Measurements from ENCODE around the gene NLRP9. TPM values are rescaled to one million over a fixed set of nuclear protein-coding genes. Genes with fewer than 3 reads are reported as not detected.

The NLRP9 gene
- total RNA-seq, 3 donors from 2014 or later (not counting 1 experiment from before 2014, with no cell fraction given): not detected

GRCh38 chr19:55684946-55685681, 53.1 kb downstream of the NLRP9 start:
- WGBS (ENCODE audit: insufficient coverage): 97% methylated on average over 60 of the region's 60 CpGs
- Histone ChIP-seq H3K36me3 (ENCODE audit: control insufficient read depth, insufficient read depth, low read length) (peaks cover 51% of the 10 kb centered on the region), H3K9me3 (ENCODE audit: control insufficient read depth, insufficient read depth, low read length) (no peaks in the 10 kb centered on the region), H3K27ac (ENCODE audit: low read length) (no peak overlapping the region), H3K4me3 (ENCODE audit: low read length) (no peak overlapping the region), H3K27me3 (ENCODE audit: control insufficient read depth, insufficient read depth, low read length) (no peaks in the 10 kb centered on the region), H3K4me1 (ENCODE audit: control insufficient read depth, insufficient read depth, low read length) (peaks cover 12% of the 10 kb centered on the region)
- Mint-ChIP-seq H3K36me3 (no peaks in the 10 kb centered on the region), H3K9me3 (no peaks in the 10 kb centered on the region), H3K4me3 (no peak overlapping the region), H3K4me1 (peaks cover 5 to 17% of the 10 kb centered on the region in 2 donors), H3K27me3 (ENCODE audit: low read depth in 2 of 2) (no peaks in the 10 kb centered on the region), H3K27ac (no peak overlapping the region)
- TF ChIP-seq CTCF (IDR thresholded peaks at IDR 0.05): no peak
- DNase-seq: no peak
- ATAC-seq: no peak
- intact Hi-C loops (cut with micrococcal nuclease): no loop called here

GRCh38 chr19:55683449-55684261, 54.5 kb downstream of the NLRP9 start:
- Histone ChIP-seq H3K4me1 (ENCODE audit: control insufficient read depth, insufficient read depth, low read length) (peaks cover 27% of the 10 kb centered on the region), H3K9me3 (ENCODE audit: control insufficient read depth, insufficient read depth, low read length) (no peaks in the 10 kb centered on the region), H3K36me3 (ENCODE audit: control insufficient read depth, insufficient read depth, low read length) (peaks cover 51% of the 10 kb centered on the region), H3K4me3 (ENCODE audit: low read length) (no peak overlapping the region), H3K27me3 (ENCODE audit: control insufficient read depth, insufficient read depth, low read length) (no peaks in the 10 kb centered on the region), H3K27ac (ENCODE audit: low read length) (no peak overlapping the region)
- intact Hi-C loops (cut with micrococcal nuclease): no loop called here
- Mint-ChIP-seq H3K27ac (no peak overlapping the region), H3K27me3 (ENCODE audit: low read depth in 2 of 2) (no peaks in the 10 kb centered on the region), H3K4me1 (peaks cover 16 to 26% of the 10 kb centered on the region in 2 donors), H3K9me3 (no peaks in the 10 kb centered on the region), H3K4me3 (no peak overlapping the region), H3K36me3 (no peaks in the 10 kb centered on the region)
- DNase-seq (no peak), ATAC-seq (no peak)
- no peak for TF ChIP-seq CTCF (IDR thresholded peaks at IDR 0.05)
- WGBS (ENCODE audit: insufficient coverage): 97% methylated on average over 22 of the region's 22 CpGs

GRCh38 chr19:55681131-55682092, 56.8 kb downstream of the NLRP9 start:
- Histone ChIP-seq H3K9me3 (ENCODE audit: control insufficient read depth, insufficient read depth, low read length) (no peaks in the 10 kb centered on the region), H3K27me3 (ENCODE audit: control insufficient read depth, insufficient read depth, low read length) (no peaks in the 10 kb centered on the region), H3K4me1 (ENCODE audit: control insufficient read depth, insufficient read depth, low read length) (peaks cover 42% of the 10 kb centered on the region), H3K27ac (ENCODE audit: low read length) (no peak overlapping the region), H3K36me3 (ENCODE audit: control insufficient read depth, insufficient read depth, low read length) (peaks cover 56% of the 10 kb centered on the region), H3K4me3 (ENCODE audit: low read length) (no peak overlapping the region)
- no peak for TF ChIP-seq CTCF (IDR thresholded peaks at IDR 0.05)
- DNase-seq (no peak), ATAC-seq (peak in 1 of 3 donors; percentile 11)
- intact Hi-C loops (cut with micrococcal nuclease): no loop called here
- Mint-ChIP-seq H3K9me3 (no peaks in the 10 kb centered on the region), H3K27me3 (ENCODE audit: low read depth in 2 of 2) (no peaks in the 10 kb centered on the region), H3K4me1 (peaks cover 34 to 43% of the 10 kb centered on the region in 2 donors), H3K4me3 (no peak overlapping the region), H3K36me3 (no peaks in the 10 kb centered on the region), H3K27ac (no peak overlapping the region)
- WGBS (ENCODE audit: insufficient coverage): 93% methylated on average over 9 of the region's 9 CpGs

All from natural killer cell (primary cell).